ENCODE data around the gene NPB.

- peak in 7 of 12 donors; percentile 11 to 51 (median 31) for TF ChIP-seq CTCF (IDR thresholded peaks at IDR 0.05)
- peak; percentile 27 to 69 for TF ChIP-seq POLR2A (IDR thresholded peaks at IDR 0.05)
Observed at GRCh38 chr17:81927653-81928543, 25.9 kb downstream of the NPB start, which contains the start of gene MAFG.

Data from heart left ventricle (tissue), 13 donors.